ENCODE results near the gene MLEC. TPM values are rescaled to one million over a fixed set of nuclear protein-coding genes. Genes with fewer than 3 reads are reported as not detected.

Gene MLEC
- total RNA-seq, 1 experiment from 2014 or later: 181 TPM

DNA sequence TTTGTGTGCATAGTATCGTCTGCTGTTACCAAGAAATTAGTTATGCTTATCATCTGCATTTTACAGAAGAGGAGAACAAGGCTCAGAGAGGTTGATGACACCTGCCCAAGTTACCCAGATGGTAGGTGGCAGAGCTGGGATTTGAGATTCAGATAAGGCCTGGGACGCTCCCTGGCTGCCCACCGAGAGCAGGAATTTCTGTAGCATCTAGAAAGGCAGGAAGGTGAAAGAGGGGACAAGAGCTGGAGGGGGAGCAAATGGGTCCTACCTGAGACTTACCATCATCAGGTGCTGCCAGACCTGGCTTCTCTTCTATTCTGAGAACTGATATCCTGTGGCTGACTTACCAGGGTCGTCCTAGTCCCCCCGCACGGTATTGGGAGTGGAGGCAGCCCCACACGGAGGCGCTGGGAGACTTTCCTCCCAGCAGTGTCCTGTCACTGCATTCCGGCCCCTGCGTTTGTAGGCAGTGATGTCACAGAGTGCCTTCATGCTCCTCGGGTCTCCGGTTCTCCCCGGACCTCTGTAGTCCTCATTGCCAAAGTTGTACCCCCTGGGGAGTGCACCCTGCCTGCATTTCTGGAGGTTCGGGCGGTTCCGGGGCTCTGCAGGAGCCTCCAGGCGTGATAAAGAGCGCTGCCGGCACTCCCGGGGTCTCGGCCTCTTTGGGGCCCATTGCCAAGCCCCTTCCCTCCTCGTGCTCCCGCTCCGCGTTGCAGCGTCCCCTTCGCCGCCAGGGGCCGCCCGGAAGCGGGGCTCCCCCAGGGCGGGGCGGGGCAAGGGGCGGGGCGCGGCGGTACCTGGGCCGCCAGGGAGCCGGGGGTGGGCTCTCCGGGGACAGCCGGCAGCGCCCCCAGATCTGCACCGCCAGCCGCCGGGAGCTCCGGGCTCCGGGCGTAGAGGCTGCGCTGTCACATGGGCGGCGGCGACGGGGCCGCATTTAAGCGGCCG, 46.9 kb upstream of the MLEC start, which contains the start of gene CABP1:
CABP1 (plus strand) TSS at position 856 of the 951 bp plus-strand sequence; CDS start at position 916, 60 bp downstream.
- Histone ChIP-seq H3K4me2 (ENCODE audit: insufficient read depth, insufficient read length, low read length) (peak within 1 kb of the TSS; percentile 71), H2BK15ac (ENCODE audit: low read depth, low read length) (no peak within 1 kb of the TSS), H3K23ac (ENCODE audit: insufficient read length, low read depth, low read length) (no peak within 1 kb of the TSS), H2BK20ac (ENCODE audit: low read depth, low read length, poor library complexity, severe bottlenecking) (no peak within 1 kb of the TSS), H3K79me1 (ENCODE audit: insufficient read depth, low read depth, low read length, poor library complexity, severe bottlenecking) (no peaks in the 10 kb centered on the region), H2BK12ac (ENCODE audit: insufficient read length, low read depth, low read length) (no peak within 1 kb of the TSS), H2AFZ (ENCODE audit: low read length) (no peak within 1 kb of the TSS), H3K18ac (ENCODE audit: insufficient read length, low read depth, low read length) (no peak within 1 kb of the TSS), H3K4me1 (ENCODE audit: insufficient read depth, low read length) (peaks cover 3% of the 10 kb centered on the region; the same call in 1 of the 2 replicates), H3K56ac (ENCODE audit: insufficient read length, low read depth, low read length) (no peak within 1 kb of the TSS), H3T11ph (ENCODE audit: low read length) (no peak within 1 kb of the TSS), H4K8ac (replicated peaks; ENCODE audit: insufficient read length, low read depth, low read length) (no peak within 1 kb of the TSS), H3K79me2 (ENCODE audit: insufficient read depth, low read length) (no peaks in the 10 kb centered on the region), H2BK5ac (ENCODE audit: insufficient read length, low read length) (no peak within 1 kb of the TSS), H3K23me2 (ENCODE audit: insufficient read length, low read depth, low read length, poor library complexity, severe bottlenecking) (peaks cover 11% of the 10 kb centered on the region), H3K27me3 (ENCODE audit: insufficient read depth, low read length) (no peaks in the 10 kb centered on the region; the same call in 1 of the 2 replicates), H3K9ac (ENCODE audit: extremely low read depth, insufficient read length, low read length) (no peak within 1 kb of the TSS), H2AK5ac (ENCODE audit: insufficient read length, low read length) (no peak within 1 kb of the TSS), H3K27ac (ENCODE audit: insufficient read length, low read depth, low read length) (no peak within 1 kb of the TSS), H3K14ac (ENCODE audit: insufficient read depth, low read length) (no peak within 1 kb of the TSS), H3K9me3 (ENCODE audit: control insufficient read depth, low read depth, low read length) (no peaks in the 10 kb centered on the region), H2BK120ac (ENCODE audit: low read depth, low read length, poor library complexity, severe bottlenecking) (no peak within 1 kb of the TSS), H4K5ac (ENCODE audit: insufficient read length, low read depth, low read length) (no peak within 1 kb of the TSS), H4K20me1 (ENCODE audit: control insufficient read depth, insufficient read depth, insufficient read length) (no peaks in the 10 kb centered on the region), H3K4ac (ENCODE audit: low read depth, low read length) (no peak within 1 kb of the TSS), H4K91ac (ENCODE audit: insufficient read length, low read depth, low read length) (no peak within 1 kb of the TSS)
- Mint-ChIP-seq H3K27ac (peak within 1 kb of the TSS in 1 of 3 experiments; percentile 77; a peak in 2 of 7 replicates), H3K36me3 (ENCODE audit: insufficient read depth in 1 of 3, low read depth in 3 of 3) (no peaks in the 10 kb centered on the region), H3K4me3 (peak within 1 kb of the TSS; percentile 78 to 91), H3K4me1 (peaks cover 9 to 11% of the 10 kb centered on the region in 2 experiments), H3K9me3 (no peaks in the 10 kb centered on the region), H3K27me3 (ENCODE audit: low read depth) (peaks cover 40% of the 10 kb centered on the region)
- no CpG with 5 or more reads among the region's 56 CpGs for WGBS (ENCODE audit: extremely low coverage, insufficient read length, low lambda C conversion rate)
- DNase-seq: peak; percentile 88
- TF ChIP-seq, protein P1, sequence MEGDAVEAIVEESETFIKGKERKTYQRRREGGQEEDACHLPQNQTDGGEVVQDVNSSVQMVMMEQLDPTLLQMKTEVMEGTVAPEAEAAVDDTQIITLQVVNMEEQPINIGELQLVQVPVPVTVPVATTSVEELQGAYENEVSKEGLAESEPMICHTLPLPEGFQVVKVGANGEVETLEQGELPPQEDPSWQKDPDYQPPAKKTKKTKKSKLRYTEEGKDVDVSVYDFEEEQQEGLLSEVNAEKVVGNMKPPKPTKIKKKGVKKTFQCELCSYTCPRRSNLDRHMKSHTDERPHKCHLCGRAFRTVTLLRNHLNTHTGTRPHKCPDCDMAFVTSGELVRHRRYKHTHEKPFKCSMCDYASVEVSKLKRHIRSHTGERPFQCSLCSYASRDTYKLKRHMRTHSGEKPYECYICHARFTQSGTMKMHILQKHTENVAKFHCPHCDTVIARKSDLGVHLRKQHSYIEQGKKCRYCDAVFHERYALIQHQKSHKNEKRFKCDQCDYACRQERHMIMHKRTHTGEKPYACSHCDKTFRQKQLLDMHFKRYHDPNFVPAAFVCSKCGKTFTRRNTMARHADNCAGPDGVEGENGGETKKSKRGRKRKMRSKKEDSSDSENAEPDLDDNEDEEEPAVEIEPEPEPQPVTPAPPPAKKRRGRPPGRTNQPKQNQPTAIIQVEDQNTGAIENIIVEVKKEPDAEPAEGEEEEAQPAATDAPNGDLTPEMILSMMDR (conservative IDR thresholded peaks at IDR 0.05): peak; percentile 69
